Activated CD4-positive, alpha-beta T cell treated with anti-CD3 and anti-CD28 coated beads, Interleukin-2, amount 50 U/mL, for 4 hours (primary cell): Measurements from ENCODE around the gene AQP11.
A peak's percentile ranks its signal among the peaks of the same experiment; 100 is the strongest.
"Not testable (repeated sequence)": the region's sequence is repeated elsewhere in the genome, so short reads cannot be mapped to it uniquely, and the experiment has no call there.

Experiments used
- DNase-seq, 2 experiments: peaks; one replicate each; pipeline ENCODE4 v3.0.0-alpha.2; 2020

The AQP11 gene, protein sequence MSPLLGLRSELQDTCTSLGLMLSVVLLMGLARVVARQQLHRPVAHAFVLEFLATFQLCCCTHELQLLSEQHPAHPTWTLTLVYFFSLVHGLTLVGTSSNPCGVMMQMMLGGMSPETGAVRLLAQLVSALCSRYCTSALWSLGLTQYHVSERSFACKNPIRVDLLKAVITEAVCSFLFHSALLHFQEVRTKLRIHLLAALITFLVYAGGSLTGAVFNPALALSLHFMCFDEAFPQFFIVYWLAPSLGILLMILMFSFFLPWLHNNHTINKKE

DNA sequence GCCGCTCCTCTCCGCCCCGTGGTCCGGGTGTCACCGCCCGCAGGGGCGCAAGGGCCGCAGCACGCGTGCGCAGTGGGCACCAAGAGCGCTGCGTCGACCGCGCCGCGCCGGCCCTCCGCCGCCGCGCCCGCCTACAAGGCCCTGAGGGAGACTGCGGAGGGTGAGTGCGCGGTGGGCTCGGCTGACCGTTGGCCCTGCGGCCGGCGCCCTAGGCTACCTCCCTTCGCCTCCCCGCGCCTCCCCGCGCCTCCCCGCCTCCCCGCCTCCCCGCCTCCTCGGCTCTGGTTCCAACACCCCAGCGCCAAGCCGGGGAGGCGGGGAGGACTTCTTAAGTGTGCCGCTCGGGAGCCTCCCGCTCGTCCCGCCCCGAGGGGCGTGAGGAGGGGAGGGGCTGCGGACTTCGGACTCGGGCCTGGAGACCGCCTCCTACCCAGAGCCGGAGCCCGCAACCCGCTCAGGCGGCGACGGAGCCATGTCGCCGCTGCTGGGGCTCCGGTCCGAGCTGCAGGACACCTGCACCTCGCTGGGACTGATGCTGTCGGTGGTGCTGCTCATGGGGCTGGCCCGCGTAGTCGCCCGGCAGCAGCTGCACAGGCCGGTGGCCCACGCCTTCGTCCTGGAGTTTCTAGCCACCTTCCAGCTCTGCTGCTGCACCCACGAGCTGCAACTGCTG lies at the start of gene AQP11:
Gene AQP11, plus strand, starts transcription at position 433 of the 673 bp plus-strand sequence. Its CDS starts 40 bp downstream, at position 473.
- DNase-seq: peak in 1 of 2 experiments; percentile 29

DNA sequence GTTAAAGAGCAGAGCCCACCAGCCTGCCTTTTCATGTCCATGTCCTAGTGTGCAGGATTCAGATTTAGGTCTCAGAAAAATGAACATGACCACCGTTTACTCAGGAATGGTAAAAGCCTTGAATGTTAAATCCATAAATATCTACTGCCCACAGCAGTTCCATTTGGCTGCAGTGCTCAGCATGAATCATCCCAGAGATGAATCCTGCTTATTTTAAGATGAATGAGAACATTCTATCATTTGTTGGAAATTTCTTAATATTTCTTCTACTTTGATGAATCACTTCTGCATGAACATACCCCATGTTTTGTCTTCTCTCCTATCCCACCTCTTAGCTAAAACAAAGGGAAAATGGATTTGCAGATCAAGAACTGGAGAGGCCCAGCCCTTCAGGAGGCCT lies 47.5 kb upstream of the AQP11 start:
- DNase-seq: no peak

DNA sequence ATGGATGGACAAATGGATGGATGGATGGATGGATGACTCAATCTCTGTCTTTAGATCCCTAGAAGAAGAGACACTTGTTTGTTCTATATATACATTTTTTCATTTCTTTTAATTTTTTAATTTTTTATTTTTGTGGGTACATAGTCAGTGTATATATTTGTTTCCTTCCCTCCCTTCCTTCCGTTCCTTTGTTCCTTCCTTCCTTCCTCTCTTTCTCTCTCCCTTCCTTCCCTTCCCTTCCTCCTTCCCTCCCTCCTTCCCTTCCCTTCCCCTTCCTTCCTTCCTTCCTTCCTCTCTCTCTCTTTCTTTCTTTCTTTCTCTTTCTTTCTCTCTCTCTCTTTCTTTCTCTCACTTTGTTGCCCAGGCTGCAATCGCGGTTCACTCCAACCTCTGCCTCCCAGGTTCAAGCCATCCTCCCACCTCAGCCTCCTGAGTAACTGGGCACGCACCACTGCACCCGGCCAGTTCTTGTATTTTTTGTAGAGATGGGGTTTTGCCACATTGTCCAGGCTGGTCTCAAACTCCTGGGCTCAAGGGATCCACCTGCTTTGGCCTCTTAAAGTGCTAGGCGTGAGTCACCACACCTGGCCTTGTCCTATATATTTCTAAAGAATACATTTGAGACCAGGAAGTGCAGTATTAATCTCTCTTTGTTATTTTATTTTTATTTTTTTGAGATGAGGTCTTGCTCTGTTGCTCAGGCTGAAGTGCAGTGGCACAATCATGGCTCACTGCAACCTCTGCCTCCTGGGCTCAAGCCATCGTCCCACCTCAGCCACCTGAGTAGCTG lies 42.5 kb upstream of the AQP11 start:
- no peak for DNase-seq

DNA sequence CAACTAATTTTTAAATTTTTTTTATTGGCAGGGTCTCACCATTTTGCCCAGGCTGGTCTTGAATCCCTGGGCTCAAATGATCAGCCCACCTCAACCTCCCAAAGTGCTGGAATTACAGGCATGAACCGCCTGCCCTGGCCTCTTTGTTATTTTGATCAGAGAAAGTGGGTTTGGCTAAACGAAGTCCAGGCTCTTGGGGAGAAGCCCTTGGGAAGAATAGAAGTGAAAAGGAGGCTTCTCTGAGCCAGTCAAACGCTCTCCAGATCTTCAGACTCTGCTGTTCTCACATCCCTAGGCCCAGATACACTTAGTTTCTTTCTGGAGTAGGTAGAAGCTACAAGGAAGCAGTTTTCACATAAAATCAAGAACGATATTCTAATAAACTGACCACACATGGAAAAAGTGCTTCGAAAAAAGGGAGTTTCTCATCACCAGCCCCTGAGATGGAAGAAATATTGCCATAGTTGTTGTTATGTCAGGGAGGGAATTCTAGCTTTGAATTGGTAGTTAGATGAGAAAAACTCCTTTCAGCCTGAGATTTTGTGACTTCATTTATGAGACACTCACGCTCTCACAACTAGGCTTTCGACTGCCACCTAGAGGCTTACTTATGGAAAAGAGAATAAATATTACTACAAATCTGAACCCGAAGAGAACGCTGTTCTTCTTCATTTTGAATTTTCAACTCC lies 41.7 kb upstream of the AQP11 start:
- peak in 1 of 2 experiments; percentile 3 for DNase-seq

DNA sequence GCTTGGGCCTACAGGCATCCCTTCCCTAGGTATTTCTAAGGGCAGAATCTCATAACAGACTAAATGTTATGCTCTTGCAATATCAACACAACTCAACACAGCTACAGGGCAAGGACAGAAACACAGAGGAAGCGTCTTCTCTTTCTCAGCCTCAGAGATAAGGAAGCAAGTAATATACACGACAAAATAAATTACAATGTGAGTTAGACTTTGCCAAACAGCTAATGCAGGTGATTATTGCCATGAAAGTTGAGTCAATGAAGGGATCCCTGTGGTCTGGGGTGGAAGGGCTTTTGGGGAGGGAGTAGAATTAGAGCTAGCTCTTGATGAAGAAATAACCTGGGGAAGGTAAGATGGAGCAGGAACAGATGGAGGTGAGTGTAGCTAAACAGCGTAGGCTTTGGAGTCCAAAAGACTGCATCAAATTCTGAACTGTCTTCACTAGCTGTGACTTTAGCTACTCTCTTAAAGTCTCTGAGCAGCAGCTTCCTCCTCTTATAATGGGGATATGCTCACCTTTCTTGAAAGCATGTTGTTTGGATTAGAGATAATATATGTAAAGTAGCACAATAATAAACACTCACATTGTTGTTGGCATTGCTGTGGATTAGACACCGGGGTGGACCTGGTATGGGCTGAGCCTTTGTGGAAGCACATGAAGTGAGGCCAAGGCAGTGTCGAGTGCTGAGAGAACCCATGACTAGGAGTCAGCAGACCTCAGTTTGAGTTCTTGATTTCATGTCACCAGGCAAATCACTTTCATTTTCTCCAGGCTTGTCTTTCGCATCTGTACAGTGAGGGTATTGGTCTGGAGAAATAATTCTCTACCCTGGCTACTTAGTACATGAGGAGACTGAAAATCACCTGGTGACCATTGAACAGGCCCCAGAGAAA lies 41.0 kb upstream of the AQP11 start:
- DNase-seq: no peak

DNA sequence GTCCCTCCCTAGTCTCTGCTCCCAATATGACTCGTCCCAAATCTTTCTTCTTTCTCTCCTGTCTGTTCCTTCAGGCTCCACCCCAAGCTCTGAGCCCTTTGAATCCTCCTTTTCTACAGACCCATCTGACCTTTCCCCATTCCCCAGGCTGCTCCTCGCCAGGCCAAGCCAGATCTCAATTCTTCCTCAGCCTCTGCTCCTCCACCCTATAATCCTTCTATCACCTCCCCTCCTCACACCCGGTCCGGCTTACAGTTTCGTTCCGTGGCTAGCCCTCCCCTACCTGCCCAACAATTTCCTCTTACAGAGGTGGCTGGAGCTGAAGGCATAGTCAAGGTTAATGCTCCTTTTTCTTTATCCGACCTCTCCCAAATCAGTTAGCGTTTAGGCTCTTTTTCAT lies 38.3 kb upstream of the AQP11 start:
- DNase-seq: not testable (repeated sequence)

DNA sequence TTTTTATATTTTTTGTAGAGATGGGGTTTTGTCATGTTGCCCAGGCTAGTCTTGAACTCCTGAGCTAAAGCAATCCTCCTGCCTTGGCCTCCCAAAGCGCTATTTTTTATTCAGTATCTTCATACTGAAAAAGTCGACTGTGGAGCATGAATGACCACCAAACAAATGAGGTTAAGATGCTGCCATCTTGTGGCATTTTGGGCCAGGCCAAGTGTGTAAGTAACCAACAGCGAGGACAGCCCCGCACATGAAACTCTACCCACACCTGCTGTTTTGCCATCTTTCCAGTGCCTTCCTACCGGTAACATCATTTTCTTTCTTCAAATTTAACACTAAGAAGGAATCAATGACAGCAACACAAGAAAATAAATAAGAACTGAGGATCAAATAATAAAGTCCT lies 32.2 kb upstream of the AQP11 start:
- no peak for DNase-seq

DNA sequence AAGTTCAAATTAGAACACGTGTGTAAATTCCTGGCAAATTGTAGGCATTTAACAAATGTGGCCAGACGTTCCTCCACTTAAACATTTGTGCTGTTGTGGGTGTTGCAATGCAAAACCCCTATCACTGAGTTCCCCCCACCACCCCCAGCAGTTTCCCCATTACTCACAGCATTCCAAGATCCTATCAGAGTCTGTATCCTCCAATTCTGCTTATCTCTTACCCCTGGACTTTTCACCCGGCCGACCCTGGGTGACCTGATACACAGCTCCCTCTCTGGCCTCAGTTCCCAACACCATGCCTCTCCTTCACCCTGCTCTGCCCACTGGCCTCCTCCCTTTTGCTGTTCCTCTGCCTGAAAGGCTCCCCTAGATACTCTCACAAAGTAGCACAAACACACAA lies 31.4 kb upstream of the AQP11 start:
- no peak for DNase-seq

DNA sequence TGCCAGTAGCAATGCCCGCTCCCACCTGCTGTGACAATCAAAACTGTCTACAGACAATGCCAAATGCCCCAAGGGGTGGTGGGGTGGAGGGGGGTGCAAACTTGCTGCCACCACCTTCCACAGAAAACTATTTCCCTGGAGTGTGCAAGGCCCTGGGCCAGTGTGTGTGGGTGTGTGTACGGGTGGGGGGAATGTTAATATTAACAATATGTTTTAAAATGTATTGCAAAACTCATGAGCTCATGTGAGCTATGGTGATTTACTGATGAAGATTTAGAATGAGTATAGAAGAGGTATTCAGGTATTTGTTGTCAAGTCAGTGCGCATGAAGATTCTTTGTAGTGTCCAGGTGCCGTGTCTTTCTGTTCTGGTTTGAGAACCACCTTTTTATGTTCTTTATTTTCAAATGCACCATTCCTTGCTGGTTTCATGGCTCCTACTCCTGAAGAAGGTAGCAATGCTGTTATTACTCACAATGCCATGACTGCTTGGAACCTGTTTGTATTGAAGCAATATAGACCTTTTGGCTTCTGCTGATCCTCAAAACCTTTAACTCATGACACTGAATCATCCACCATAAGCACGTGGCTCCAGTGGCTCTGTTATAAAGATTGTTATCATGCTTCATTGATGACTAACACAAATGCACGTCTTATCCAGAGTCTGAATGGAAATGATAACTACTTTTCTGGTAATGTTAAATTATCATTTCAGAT lies 29.9 kb upstream of the AQP11 start:
- no peak for DNase-seq

DNA sequence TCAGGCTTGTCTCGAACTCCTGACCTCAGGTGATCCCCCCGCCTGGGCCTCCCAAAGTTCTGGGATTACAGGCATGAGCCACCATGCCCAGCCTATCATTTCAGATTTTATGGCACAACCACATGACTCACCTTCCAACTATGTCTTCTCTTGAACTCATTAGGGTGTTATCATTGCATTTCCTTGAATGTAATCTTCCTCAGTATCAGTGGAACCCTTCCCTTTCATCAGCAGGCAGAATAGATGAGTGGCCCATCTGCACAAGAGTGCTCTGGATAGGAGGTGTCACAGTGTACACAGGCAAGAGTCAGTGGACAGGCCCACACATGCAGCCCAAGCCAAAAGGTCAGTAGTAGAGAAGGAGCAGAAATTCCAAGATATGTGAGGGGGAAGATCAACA lies 29.1 kb upstream of the AQP11 start:
- DNase-seq: no peak

DNA sequence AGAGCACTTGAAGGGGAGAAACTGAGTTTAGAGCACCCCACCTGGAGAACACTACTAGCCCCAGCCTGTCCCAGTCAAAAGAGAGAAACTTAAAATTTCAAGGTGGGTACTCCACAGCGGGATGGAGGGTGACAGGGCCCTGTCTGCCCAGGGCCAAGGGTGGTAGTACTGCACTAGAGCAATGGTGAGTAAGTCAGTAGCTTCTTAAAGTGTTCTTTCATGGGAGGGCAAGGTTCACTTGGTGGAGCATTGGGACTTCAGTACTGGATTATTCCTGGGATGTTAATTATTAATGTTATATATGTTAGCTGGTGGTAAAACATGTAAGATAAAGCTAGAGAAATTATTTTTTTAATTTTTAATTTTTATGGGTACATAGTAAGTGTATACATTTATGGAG lies 28.5 kb upstream of the AQP11 start:
- no peak for DNase-seq

DNA sequence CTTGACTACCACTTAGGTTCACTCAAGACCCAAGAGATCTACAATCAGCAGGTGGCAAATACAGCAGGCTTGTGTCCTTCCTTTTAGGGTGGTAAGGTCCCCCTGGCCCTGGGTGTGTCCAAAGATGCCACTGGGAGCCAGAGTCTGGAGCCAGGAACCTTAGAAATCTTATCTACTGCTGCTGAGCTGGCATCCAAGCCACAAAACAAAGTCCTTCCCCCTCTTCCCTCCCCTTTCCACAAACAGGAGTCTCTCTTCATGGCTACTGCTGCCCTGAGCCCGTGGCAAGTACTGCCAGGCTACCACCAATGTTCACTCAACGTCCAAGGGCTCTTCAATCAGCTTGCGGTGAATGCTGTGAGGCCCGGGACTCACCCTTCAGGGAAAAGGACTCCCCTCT lies 21.4 kb upstream of the AQP11 start:
- DNase-seq: no peak

DNA sequence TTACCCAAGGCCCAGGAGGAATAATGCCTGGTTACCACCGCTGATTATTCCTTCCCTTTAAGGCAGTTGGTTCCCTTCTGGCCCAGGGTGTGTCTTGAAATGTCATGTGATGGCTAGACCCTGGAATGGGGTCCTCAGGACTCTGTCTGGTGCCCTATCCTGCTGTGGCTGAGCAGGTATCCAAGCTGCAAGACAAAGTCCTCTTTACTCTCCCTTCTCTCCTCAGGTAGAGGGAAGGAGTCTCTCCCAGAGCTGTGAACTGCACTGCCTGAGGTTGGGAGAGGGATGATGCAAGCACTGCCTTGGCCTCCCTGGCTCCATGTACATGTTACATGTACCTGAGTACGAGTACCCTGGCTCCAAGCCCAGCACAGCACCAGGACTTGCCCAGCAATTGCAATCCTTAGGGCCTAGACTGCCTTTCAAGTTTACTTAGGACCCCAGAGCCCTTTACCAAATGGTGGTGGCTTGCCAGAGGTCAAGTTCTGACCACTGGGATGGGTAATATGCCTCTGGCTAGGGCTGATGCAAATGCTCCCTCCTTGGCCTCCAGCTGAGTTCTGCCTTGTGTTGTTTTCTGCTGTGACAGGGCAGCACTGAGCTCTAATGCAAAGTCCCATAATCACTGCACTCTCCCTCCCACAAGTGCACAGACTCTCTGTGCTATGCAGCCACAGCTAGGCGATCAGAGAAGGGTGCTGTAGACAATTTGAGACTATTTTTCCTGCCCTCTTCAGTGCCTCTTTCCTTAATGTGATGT lies 20.7 kb upstream of the AQP11 start:
- DNase-seq: no peak

DNA sequence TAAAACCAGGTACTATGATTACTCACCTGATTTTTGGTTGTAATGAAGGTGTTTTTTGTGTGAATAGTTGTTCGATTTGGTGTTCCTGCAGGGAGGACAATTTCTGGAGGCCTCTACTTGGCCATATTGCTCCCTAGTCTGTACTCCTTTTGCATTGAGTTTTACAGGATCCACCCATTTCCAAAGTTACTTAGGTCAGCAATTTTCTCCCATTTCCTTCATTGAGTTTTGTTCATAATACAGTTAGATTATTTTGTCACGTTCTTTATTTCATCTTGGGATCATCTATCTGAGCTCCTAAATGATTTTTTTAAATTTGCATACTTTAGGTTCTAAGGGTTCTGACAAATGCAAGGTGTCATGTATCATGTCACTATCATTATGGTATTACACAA lies 20.1 kb upstream of the AQP11 start:
- DNase-seq: no peak

DNA sequence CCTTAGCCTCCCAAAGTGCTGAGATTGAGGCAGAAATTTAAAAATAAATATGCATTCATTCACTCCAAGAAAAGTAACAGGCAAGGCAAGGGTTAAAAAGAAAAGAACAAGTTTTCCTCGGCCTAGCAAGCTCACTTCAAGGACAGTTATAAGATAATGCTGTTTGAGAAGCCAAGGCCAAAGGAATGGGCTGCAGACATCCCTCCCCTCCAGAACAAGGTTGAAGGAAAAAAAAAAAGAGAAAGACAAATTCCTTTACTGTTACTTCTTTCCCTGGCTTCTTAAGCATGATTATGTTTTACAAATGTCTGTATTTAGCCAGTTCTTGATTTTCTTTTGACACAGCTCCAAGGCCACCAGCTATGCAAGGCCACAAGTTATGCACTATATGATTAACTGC lies 18.9 kb upstream of the AQP11 start:
- DNase-seq: not testable (repeated sequence)

DNA sequence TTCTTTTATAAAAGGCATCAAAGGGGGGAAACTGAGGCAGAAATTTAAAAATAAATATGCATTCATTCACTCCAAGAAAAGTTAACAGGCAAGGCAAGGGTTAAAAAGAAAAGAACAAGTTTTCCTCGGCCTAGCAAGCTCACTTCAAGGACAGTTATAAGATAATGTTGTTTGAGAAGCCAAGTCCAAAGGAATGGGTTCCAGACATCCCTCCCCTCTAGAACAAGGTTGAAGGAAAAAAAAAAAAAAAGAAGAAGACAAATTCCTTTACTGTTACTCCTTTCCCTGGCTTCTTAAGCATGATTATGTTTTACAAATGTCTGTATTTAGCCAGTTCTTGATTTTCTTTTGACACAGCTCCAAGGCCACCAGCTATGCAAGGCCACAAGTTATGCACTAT lies 14.3 kb upstream of the AQP11 start:
- DNase-seq: not testable (repeated sequence)

DNA sequence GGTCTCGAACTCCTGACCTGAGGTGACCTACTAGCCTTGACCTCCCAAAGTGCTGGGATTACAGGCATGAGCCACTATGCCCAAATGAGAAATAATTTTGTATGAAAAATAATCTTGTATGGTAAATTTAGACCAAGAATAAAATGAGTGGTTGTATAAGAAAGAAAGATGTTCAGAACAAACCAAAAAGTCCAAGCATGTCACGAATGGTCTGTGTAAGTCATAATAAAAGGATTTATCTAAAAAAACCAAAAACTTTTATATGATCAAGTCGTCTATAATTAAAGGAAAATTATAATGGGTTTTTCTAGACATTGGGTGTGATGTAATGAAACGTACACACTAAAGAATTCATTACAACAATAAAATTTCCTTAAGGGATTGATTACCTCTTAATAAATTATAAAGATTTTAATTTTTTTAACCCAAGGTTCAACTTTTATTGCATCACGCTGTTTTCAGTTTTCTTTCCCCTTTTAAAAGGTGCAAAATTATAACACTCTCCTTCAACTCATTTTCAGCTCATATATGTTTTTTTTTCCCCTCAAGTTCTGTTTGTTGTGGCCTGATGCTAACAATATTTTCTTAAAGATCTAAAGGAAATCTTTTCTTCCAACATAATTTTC lies 8.9 kb upstream of the AQP11 start:
- no peak for DNase-seq

DNA sequence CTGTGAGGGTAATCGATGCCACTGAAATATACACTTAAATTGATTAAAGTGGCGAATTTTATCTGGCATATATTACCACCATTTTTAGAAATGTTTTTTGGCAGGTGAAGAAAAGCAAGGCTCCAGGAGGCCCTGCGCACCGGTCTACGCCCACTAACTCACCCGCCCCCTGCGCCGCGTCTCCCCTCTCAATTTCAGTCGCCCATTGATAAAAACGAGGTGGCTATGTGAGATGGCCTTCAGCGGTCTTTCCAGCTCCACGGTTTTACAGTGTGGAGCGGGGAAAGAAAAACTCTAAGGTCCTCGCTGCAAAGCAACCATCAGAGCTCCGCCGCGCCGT lies 602 bp upstream of the AQP11 start:
- peak in 1 of 2 experiments; percentile 24 for DNase-seq

DNA sequence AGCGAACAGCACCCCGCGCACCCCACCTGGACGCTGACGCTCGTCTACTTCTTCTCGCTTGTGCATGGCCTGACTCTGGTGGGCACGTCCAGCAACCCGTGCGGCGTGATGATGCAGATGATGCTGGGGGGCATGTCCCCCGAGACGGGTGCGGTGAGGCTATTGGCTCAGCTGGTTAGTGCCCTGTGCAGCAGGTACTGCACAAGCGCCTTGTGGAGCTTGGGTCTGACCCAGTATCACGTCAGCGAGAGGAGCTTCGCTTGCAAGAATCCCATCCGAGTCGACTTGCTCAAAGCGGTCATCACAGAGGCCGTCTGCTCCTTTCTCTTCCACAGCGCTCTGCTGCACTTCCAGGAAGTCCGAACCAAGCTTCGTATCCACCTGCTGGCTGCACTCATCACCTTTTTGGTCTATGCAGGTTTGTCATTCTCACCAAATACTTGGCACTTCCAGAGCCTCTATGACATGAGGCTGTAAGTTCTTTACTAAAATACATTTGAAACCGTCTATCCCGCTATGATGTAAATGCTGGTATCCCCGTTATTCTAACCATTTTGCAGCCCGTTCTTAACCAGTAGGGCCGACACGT lies 535 bp downstream of the AQP11 start:
- DNase-seq: no peak

DNA sequence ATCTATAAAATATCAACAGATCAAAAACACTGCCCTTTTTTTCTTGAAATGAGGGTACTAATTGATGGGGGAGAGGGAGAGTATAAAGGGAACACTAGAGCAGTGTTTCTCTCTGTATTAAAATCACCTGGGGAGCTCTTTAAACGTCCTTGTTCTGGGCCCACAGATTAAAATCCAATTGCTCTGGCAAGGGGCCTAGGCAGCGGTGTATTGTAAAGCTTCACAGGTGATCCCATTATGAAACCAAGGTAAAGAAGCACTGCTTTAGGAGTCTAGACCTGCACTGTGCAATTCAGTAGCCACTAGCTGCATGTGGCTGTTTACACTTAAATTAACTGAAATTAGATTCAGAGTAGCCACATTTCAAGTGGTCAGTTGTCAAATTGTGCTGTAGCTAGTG lies 3.0 kb downstream of the AQP11 start:
- no peak for DNase-seq
